Measurements from ENCODE around the gene VPS33A. TPM values are rescaled to one million over a fixed set of nuclear protein-coding genes. Genes with fewer than 3 reads are reported as not detected.

VPS33A gene
- polyA plus RNA-seq (2012; ENCODE audit: insufficient read length, low read depth) = 20.0 TPM

DNA sequence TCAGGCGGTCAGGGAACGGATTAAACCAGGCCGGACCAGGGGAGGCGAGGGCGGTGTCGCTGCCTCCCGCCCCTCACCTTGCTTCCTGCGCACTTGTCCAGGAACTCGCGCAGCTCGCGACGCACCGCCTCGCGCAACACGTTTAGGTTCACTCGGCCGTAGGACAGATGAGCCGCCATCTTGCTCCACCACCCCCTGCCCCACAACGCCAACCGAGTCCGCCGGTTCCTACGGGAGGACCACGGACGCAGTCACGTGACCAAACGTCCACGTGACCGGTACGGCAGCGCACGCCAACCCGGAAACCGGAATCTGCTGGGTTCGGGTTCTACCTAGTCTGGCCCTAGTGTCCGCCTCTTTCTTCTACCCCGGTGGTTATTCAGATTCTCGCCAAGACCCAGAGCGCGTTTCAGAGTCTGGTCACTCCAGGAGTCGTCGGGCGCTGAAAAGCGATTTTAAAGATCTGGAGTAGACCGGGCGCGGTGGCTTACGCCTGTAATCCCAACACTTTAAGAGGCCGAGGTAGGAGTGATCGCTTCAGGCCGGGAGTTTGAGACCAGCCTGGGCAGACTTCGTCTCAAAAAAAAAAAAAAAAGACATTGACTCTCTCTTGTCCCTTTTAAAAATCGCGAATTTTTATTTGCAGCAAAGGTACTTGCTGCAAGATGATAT is at the start of gene VPS33A:
TSS of gene VPS33A (minus strand) at position 265 of the 672 bp plus-strand sequence. CDS start at position 179, 86 bp downstream.
- TF ChIP-seq REST (IDR thresholded peaks at IDR 0.05; ENCODE audit: insufficient read depth in 1 of 2, low read depth in 2 of 2, low read length in 2 of 2) = peak in 1 of 2 experiments; percentile 46; a peak in 3 of 4 replicates
- peak; percentile 89 for TF ChIP-seq TAF1 (IDR thresholded peaks at IDR 0.05; ENCODE audit: borderline replicate concordance, insufficient read depth, low read length)
- TF ChIP-seq POLR2AphosphoS5 (IDR thresholded peaks at IDR 0.05; ENCODE audit: low read depth, low read length) = peak; percentile 69; the same call in 1 of the 2 replicates
- peak; percentile 98 for TF ChIP-seq SIN3A (IDR thresholded peaks at IDR 0.05; ENCODE audit: borderline replicate concordance, insufficient read depth, low read length)
- TF ChIP-seq FOXP2 (optimal IDR thresholded peaks at IDR 0.05; ENCODE audit: borderline replicate concordance, extremely low read depth, extremely low read length, insufficient read depth) = peak; percentile 95

- TF ChIP-seq SIN3A (IDR thresholded peaks at IDR 0.05; ENCODE audit: borderline replicate concordance, insufficient read depth, low read length) = no peak
- TF ChIP-seq TAF1 (IDR thresholded peaks at IDR 0.05; ENCODE audit: borderline replicate concordance, insufficient read depth, low read length) = no peak
- TF ChIP-seq REST (IDR thresholded peaks at IDR 0.05; ENCODE audit: insufficient read depth in 1 of 2, low read depth in 2 of 2, low read length in 2 of 2) = no peak
- no peak for TF ChIP-seq POLR2AphosphoS5 (IDR thresholded peaks at IDR 0.05; ENCODE audit: low read depth, low read length)
- no peak for TF ChIP-seq FOXP2 (optimal IDR thresholded peaks at IDR 0.05; ENCODE audit: borderline replicate concordance, extremely low read depth, extremely low read length, insufficient read depth)
Measured at GRCh38 chr12:122312926-122313325, 46.6 kb upstream of the VPS33A start.

- TF ChIP-seq SIN3A (IDR thresholded peaks at IDR 0.05; ENCODE audit: borderline replicate concordance, insufficient read depth, low read length) (no peak), TAF1 (IDR thresholded peaks at IDR 0.05; ENCODE audit: borderline replicate concordance, insufficient read depth, low read length) (no peak), REST (IDR thresholded peaks at IDR 0.05; ENCODE audit: insufficient read depth in 1 of 2, low read depth in 2 of 2, low read length in 2 of 2) (no peak), FOXP2 (optimal IDR thresholded peaks at IDR 0.05; ENCODE audit: borderline replicate concordance, extremely low read depth, extremely low read length, insufficient read depth) (no peak), POLR2AphosphoS5 (IDR thresholded peaks at IDR 0.05; ENCODE audit: low read depth, low read length) (no peak)
Measured at GRCh38 chr12:122311696-122312095, 45.4 kb upstream of the VPS33A start.

DNA sequence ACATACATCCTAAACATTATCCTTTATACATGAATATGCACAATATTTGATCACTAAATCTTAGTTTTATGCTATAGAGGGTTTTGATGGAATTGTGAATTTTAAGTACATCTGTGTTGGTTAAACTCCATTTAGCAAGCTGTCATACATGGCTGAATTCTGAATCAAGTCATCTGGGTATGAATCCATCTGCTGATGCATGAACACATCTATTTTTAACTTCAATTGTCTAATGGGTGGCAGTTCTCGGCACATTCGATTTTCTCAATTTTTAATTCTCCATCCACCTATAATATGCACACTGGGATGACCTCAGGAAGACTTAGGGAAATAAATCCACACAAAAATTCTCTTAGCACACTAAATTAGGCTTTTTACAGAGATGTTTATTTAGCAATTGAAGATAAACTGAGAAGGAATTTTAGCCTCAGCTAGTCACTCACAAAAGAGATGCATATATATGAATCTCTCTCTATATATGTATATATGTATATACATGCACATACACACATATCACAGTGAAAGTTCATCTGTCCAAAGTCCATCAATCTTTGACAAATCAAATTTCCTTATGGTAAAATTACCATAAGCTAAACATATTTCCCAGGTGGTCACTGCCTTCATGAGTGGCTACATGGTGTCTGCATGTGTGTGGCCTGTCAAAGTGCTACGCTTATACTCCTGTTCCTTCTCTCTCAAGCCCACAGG is 44.5 kb upstream of the VPS33A start:
- TF ChIP-seq REST (IDR thresholded peaks at IDR 0.05; ENCODE audit: insufficient read depth in 1 of 2, low read depth in 2 of 2, low read length in 2 of 2) (no peak), POLR2AphosphoS5 (IDR thresholded peaks at IDR 0.05; ENCODE audit: low read depth, low read length) (no peak), TAF1 (IDR thresholded peaks at IDR 0.05; ENCODE audit: borderline replicate concordance, insufficient read depth, low read length) (no peak), SIN3A (IDR thresholded peaks at IDR 0.05; ENCODE audit: borderline replicate concordance, insufficient read depth, low read length) (no peak), FOXP2 (optimal IDR thresholded peaks at IDR 0.05; ENCODE audit: borderline replicate concordance, extremely low read depth, extremely low read length, insufficient read depth) (no peak)

Data from PFSK-1 (cell line).